Type B pancreatic cell (in vitro differentiated cells): ENCODE measurements around the gene CROCC2. TPM values are rescaled to one million over a fixed set of nuclear protein-coding genes. Genes with fewer than 3 reads are reported as not detected.

Experiments
- DNase-seq: peaks from one replicate; pipeline ENCODE4 v3.0.0; 2021; ENCODE audit warnings: mixed read lengths; ENCODE audit not compliant: unreplicated experiment; ENCODE audit errors: extremely low spot score
- H3K27ac Mint-ChIP-seq: 2 replicates; pipeline ENCODE4 v1.8.0; 2021; ENCODE audit warnings: mild to moderate bottlenecking, mixed read lengths
- H3K27me3 Mint-ChIP-seq: 2 replicates; pipeline ENCODE4 v1.8.0; 2021; ENCODE audit warnings: mixed read lengths
- H3K36me3 Mint-ChIP-seq: 2 replicates; pipeline ENCODE4 v1.8.0; 2021; ENCODE audit warnings: mixed read lengths
- H3K4me1 Mint-ChIP-seq: one replicate; pipeline ENCODE4 v1.8.0; 2021; ENCODE audit warnings: mixed read lengths; ENCODE audit not compliant: unreplicated experiment
- H3K4me3 Mint-ChIP-seq: 2 replicates; pipeline ENCODE4 v1.8.0; 2021; ENCODE audit warnings: mild to moderate bottlenecking, mixed read lengths
- H3K9me3 Mint-ChIP-seq: 2 replicates; pipeline ENCODE4 v1.8.0; 2021; ENCODE audit warnings: mixed read lengths
- CTCF ChIP-seq: fragments of 200-600 bp; sonication (generic); conservative IDR thresholded peaks from 2 replicates; pipeline ENCODE4 v1.5.0; 2021; ENCODE audit warnings: antibody characterized with exemption, mild to moderate bottlenecking
- total RNA-seq: library from RNA; stranded (reverse); gene quantifications from 2 replicates; pipeline ENCODE4 v1.2.1, GENCODE V29; 2021; ENCODE audit warnings: low replicate concordance

CROCC2 gene
- total RNA-seq, 1 donor from 2014 or later, result 0.68 TPM

GRCh38 chr2:240956171-240956934 lies 50.2 kb downstream of the CROCC2 start:
- Mint-ChIP-seq H3K9me3 (no peaks in the 10 kb centered on the region), H3K4me3 (no peak overlapping the region), H3K4me1 (peaks cover 16% of the 10 kb centered on the region), H3K27me3 (peaks cover 5% of the 10 kb centered on the region), H3K27ac (no peak overlapping the region), H3K36me3 (no peaks in the 10 kb centered on the region)
- TF ChIP-seq CTCF, result no peak
- peak; percentile 66 for DNase-seq

- Mint-ChIP-seq H3K9me3 (no peaks in the 10 kb centered on the region), H3K4me1 (peaks cover 16% of the 10 kb centered on the region), H3K4me3 (no peak overlapping the region), H3K36me3 (no peaks in the 10 kb centered on the region), H3K27ac (no peak overlapping the region), H3K27me3 (peaks cover 5% of the 10 kb centered on the region)
- DNase-seq, result no peak
- TF ChIP-seq CTCF, result no peak
Measured at GRCh38 chr2:240956935-240957655, 51.0 kb downstream of the CROCC2 start.

- no peaks in the 10 kb centered on the region for H3K36me3 Mint-ChIP-seq
- no peaks in the 10 kb centered on the region for H3K9me3 Mint-ChIP-seq
- H3K4me3 Mint-ChIP-seq, result no peak overlapping the region
- no peak overlapping the region for H3K27ac Mint-ChIP-seq
- H3K4me1 Mint-ChIP-seq, result peaks cover 16% of the 10 kb centered on the region
- peak; percentile 68 for DNase-seq
- TF ChIP-seq CTCF, result no peak
- H3K27me3 Mint-ChIP-seq, result peaks cover 5% of the 10 kb centered on the region
Measured at GRCh38 chr2:240957656-240958365, 51.7 kb downstream of the CROCC2 start.

GRCh38 chr2:240958366-240959213 lies 52.5 kb downstream of the CROCC2 start:
- DNase-seq, result peak; percentile 66
- Mint-ChIP-seq H3K27me3 (peaks cover 5% of the 10 kb centered on the region), H3K4me1 (peaks cover 16% of the 10 kb centered on the region), H3K36me3 (no peaks in the 10 kb centered on the region), H3K9me3 (no peaks in the 10 kb centered on the region), H3K4me3 (no peak overlapping the region), H3K27ac (no peak overlapping the region)
- TF ChIP-seq CTCF, result no peak
